HepG2 (cell line): ENCODE measurements around the gene ADSL. TPM values are rescaled to one million over a fixed set of nuclear protein-coding genes. Genes with fewer than 3 reads are reported as not detected.

ENCODE experiments used
- AFF4 ChIP-seq: sonication (generic); formaldehyde crosslinking; IDR thresholded peaks from 2 replicates; pipeline ENCODE4 v1.4.0; 2020; ENCODE audit warnings: missing genetic modification reagents
- IKZF5 ChIP-seq: IDR thresholded peaks from 2 replicates; pipeline ENCODE4 v1.6.1; 2018; ENCODE audit warnings: missing genetic modification reagents, mild to moderate bottlenecking, missing compliant biosample characterization
- JUN ChIP-seq: sonication (generic); formaldehyde crosslinking; IDR thresholded peaks from 2 replicates; pipeline ENCODE4 v1.4.0; 2020; ENCODE audit warnings: mild to moderate bottlenecking, missing genetic modification reagents
- MAX ChIP-seq: IDR thresholded peaks from 2 replicates; pipeline ENCODE4 v1.6.1; 2012; ENCODE audit warnings: inconsistent platforms
- MIXL1 ChIP-seq: IDR thresholded peaks from 2 replicates; pipeline ENCODE4 v1.6.1; 2016
- MTF1 ChIP-seq: sonication (generic); formaldehyde crosslinking; IDR thresholded peaks from 2 replicates; pipeline ENCODE4 v1.5.0; 2020; ENCODE audit warnings: missing genetic modification reagents
- MXD1 ChIP-seq: sonication (generic); formaldehyde crosslinking; IDR thresholded peaks from 2 replicates; pipeline ENCODE4 v1.4.0; 2020; ENCODE audit warnings: mild to moderate bottlenecking, missing genetic modification reagents
- POLR2AphosphoS2 ChIP-seq: IDR thresholded peaks from 2 replicates; pipeline ENCODE4 v1.6.1; 2011; ENCODE audit warnings: low read depth, low read length, improper control_type of control experiment
- REL ChIP-seq: sonication (generic); formaldehyde crosslinking; conservative IDR thresholded peaks from 2 replicates; pipeline ENCODE4 v1.8.0; 2022; ENCODE audit warnings: mild to moderate bottlenecking, missing genetic modification reagents, moderate library complexity
- TAF15 ChIP-seq: fragments of 200-400 bp; formaldehyde crosslinking; IDR thresholded peaks from one replicate; pipeline ENCODE4 v1.6.1; 2018; ENCODE audit warnings: mild to moderate bottlenecking, low read depth, low read length; ENCODE audit not compliant: poor library complexity, severe bottlenecking
- TCF7L2 ChIP-seq: IDR thresholded peaks from 2 replicates; pipeline ENCODE4 v1.6.1; 2011; ENCODE audit warnings: mild to moderate bottlenecking, low read depth, low read length, moderate library complexity
- ZFP36L1 ChIP-seq: sonication (generic); formaldehyde crosslinking; IDR thresholded peaks from 2 replicates; pipeline ENCODE4 v1.8.0; 2022; ENCODE audit warnings: mild to moderate bottlenecking, missing genetic modification reagents, moderate library complexity
- ZFY ChIP-seq: sonication (generic); formaldehyde crosslinking; IDR thresholded peaks from 2 replicates; pipeline ENCODE4 v1.4.0; 2020; ENCODE audit warnings: missing genetic modification reagents
- ZNF432 ChIP-seq: sonication (generic); formaldehyde crosslinking; IDR thresholded peaks from 2 replicates; pipeline ENCODE4 v1.5.0; 2020; ENCODE audit warnings: missing genetic modification reagents, mild to moderate bottlenecking, borderline replicate concordance
- ZNF446 ChIP-seq: sonication (generic); formaldehyde crosslinking; IDR thresholded peaks from 2 replicates; pipeline ENCODE4 v1.5.0; 2020; ENCODE audit warnings: mild to moderate bottlenecking, missing genetic modification reagents
- ZNF629 ChIP-seq: sonication (generic); formaldehyde crosslinking; conservative IDR thresholded peaks from 2 replicates; pipeline ENCODE4 v1.5.0; 2020; ENCODE audit warnings: missing genetic modification reagents
- ZNF777 ChIP-seq: sonication (generic); formaldehyde crosslinking; IDR thresholded peaks from 2 replicates; pipeline ENCODE4 v1.4.0; 2020; ENCODE audit warnings: missing genetic modification reagents
- polyA plus RNA-seq, 8 experiments: library from polyadenylated mRNA; depleted of rRNA in 3 of 8; stranded (reverse) in 7 of 8; unstranded in 1 of 8; fragments of >200 nt; fragmentation: Illumina TruSeq in 4 of 8; extraction: Trizol in 4 of 8; gene quantifications; 2 replicates each; pipeline versions ENCODE4 v1.2.1 to v1.2.3, GENCODE V29; 2011 to 2016; ENCODE audit warnings: low read depth in 4 of 8, missing spikeins in 1 of 8, mixed read lengths in 1 of 8; ENCODE audit not compliant: insufficient read depth in 1 of 8
- total RNA-seq, 5 experiments: library from RNA; depleted of rRNA; stranded (reverse); fragments of >200 nt; fragmentation: Illumina TruSeq; extraction: Trizol; gene quantifications; 2 replicates each; pipeline ENCODE4 v1.2.3, GENCODE V29; 2016; ENCODE audit warnings: low read depth in 1 of 5
- TF ChIP-seq, protein P1 (sequence below): sonication (generic); formaldehyde crosslinking; IDR thresholded peaks from 2 replicates; pipeline ENCODE4 v1.5.0; 2020; ENCODE audit warnings: missing genetic modification reagents, mild to moderate bottlenecking, borderline replicate concordance
- TF ChIP-seq, protein P2 (sequence below): sonication (generic); formaldehyde crosslinking; IDR thresholded peaks from 2 replicates; pipeline ENCODE4 v1.8.0; 2022; ENCODE audit warnings: mild to moderate bottlenecking, missing genetic modification reagents, moderate library complexity
- TF ChIP-seq, protein P3 (sequence below): sonication (generic); formaldehyde crosslinking; IDR thresholded peaks from 2 replicates; pipeline ENCODE4 v1.8.0; 2022; ENCODE audit warnings: missing genetic modification reagents, low read depth, mild to moderate bottlenecking, borderline replicate concordance

ADSL gene
- total and polyA plus RNA-seq, 2 of the 13 experiments (the other 11 are each of a cell fraction or from before 2014, with no cell fraction given) = 123 to 174 TPM

- TF ChIP-seq MAX (peak; percentile 96), ZNF629 (CRISPR knock-in tag) (no peak), ZFP36L1 (CRISPR knock-in tag) (peak; percentile 89), ZNF777 (CRISPR knock-in tag) (peak; percentile 67), ZFY (peak; percentile 96), POLR2AphosphoS2 (peak; percentile 43; the same call in 1 of the 2 replicates), MTF1 (CRISPR knock-in tag) (no peak), AFF4 (CRISPR knock-in tag) (peak; percentile 69; the same call in 1 of the 2 replicates), REL (peak; percentile 72; the same call in 1 of the 2 replicates), MXD1 (CRISPR knock-in tag) (peak; percentile 92), TAF15 (no peak), MIXL1 (peak; percentile 73), TCF7L2 (no peak), ZNF446 (peak; percentile 72; the same call in 1 of the 2 replicates), ZNF432 (CRISPR knock-in tag) (no peak), IKZF5 (peak; percentile 90; the same call in 1 of the 2 replicates), JUN (CRISPR knock-in tag) (no peak; the same call in 1 of the 2 replicates)
- TF ChIP-seq, protein P1, sequence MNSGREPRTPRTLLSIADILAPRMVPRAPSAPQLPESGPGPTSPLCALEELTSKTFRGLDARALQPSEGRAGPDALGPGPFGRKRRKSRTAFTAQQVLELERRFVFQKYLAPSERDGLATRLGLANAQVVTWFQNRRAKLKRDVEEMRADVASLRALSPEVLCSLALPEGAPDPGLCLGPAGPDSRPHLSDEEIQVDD (CRISPR knock-in tag) = peak; percentile 42; the same call in 1 of the 2 replicates
- TF ChIP-seq, protein P2, sequence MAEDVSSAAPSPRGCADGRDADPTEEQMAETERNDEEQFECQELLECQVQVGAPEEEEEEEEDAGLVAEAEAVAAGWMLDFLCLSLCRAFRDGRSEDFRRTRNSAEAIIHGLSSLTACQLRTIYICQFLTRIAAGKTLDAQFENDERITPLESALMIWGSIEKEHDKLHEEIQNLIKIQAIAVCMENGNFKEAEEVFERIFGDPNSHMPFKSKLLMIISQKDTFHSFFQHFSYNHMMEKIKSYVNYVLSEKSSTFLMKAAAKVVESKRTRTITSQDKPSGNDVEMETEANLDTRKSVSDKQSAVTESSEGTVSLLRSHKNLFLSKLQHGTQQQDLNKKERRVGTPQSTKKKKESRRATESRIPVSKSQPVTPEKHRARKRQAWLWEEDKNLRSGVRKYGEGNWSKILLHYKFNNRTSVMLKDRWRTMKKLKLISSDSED (CRISPR knock-in tag) = no peak
- TF ChIP-seq, protein P3, sequence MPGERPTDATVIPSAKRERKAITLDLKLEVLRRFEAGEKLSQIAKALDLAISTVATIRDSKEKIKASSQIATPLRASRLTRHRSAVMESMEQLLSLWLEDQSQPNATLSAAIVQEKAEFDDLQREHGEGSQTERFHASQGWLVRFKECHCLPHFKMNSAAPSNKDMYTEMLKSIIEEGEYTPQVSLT (CRISPR knock-in tag) = peak; percentile 59; the same call in 1 of the 2 replicates
These were observed at the start of gene ADSL (continued) for GRCh38 chr22:40346185-40347118.
